HUES6 (cell line): ENCODE results near the gene TMEM139.
"Not testable (repeated sequence)": the region's sequence is repeated elsewhere in the genome, so short reads cannot be mapped to it uniquely, and the experiment has no call there.

Source experiments
- H3K27ac ChIP-seq: 2 replicates; pipeline ENCODE4 v1.7.0; 2013; ENCODE audit warnings: low read depth, mild to moderate bottlenecking, low read length, inconsistent platforms
- H3K27me3 ChIP-seq: 2 replicates; pipeline ENCODE4 v1.6.1; 2013; ENCODE audit warnings: low read length; ENCODE audit not compliant: control insufficient read depth, insufficient read depth
- H3K36me3 ChIP-seq: 2 replicates; pipeline ENCODE4 v1.6.1; 2013; ENCODE audit warnings: low read length; ENCODE audit not compliant: control insufficient read depth, insufficient read depth
- H3K4me1 ChIP-seq: 2 replicates; pipeline ENCODE4 v1.6.1; 2013; ENCODE audit warnings: low read length; ENCODE audit not compliant: control insufficient read depth, insufficient read depth
- H3K4me3 ChIP-seq: 2 replicates; pipeline ENCODE4 v1.5.1; 2013; ENCODE audit warnings: low read depth, low read length
- H3K9ac ChIP-seq: one replicate; pipeline ENCODE4 v1.6.1; 2013; ENCODE audit warnings: mild to moderate bottlenecking, low read length
- H3K9me3 ChIP-seq: 2 replicates; pipeline ENCODE4 v1.6.1; 2013; ENCODE audit warnings: low read depth, low read length; ENCODE audit not compliant: control insufficient read depth, insufficient read depth

TMEM139 gene

DNA sequence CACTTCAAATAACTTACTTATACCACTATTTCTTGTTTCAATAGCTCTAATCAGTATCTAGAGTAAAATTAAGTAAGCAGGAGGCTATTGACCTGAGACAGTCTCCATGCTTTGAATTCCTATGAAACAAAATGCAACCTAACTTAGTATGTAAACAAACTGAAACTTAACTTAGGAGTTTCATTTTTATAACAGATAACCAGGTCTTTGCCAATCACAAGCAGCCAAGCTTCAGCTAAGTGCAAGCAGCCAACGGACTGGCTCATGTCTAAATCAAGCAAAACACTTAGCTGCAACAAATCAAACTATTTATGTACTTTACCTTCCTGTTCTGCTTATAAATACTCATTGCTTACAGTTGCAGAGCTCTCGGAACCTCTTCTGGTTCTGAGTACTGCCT, 25.9 kb upstream of the TMEM139 start:
- Histone ChIP-seq H3K36me3 (no peaks in the 10 kb centered on the region), H3K4me3 (no peak overlapping the region), H3K27ac (no peak overlapping the region), H3K4me1 (peaks cover under 1% of the 10 kb centered on the region; the same call in 1 of the 2 replicates), H3K27me3 (no peaks in the 10 kb centered on the region), H3K9ac (no peak overlapping the region), H3K9me3 (peaks cover 4% of the 10 kb centered on the region; the same call in 1 of the 2 replicates)

DNA sequence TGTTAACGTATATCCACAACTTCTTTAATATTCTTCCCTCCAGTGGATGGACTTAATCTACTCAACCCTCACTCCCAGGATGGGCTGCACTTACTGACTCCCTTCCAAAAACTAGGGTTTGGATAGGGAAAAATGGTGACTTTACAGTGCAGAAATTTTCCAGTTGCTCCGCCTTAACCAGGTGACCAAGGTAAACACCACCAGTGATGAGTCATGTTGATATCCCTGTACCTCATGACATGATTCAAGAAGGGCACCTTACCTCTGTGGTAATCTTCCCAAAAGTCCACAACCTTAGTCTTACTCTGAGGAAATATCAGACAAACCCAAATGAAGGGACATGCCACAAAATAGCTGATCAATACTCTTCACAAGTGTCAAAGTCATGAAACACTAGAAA, 25.0 kb upstream of the TMEM139 start:
- peaks cover 5% of the 10 kb centered on the region; the same call in 1 of the 2 replicates for H3K4me1 ChIP-seq
- H3K36me3 ChIP-seq, result no peaks in the 10 kb centered on the region
- no peak overlapping the region for H3K27ac ChIP-seq
- no peak overlapping the region for H3K4me3 ChIP-seq
- peaks cover 4% of the 10 kb centered on the region; the same call in 1 of the 2 replicates for H3K9me3 ChIP-seq
- 0 out of 2 replicates have a peak, but pooled peaks cover 2% of the 10 kb centered on the region for H3K27me3 ChIP-seq
- no peak overlapping the region for H3K9ac ChIP-seq

DNA sequence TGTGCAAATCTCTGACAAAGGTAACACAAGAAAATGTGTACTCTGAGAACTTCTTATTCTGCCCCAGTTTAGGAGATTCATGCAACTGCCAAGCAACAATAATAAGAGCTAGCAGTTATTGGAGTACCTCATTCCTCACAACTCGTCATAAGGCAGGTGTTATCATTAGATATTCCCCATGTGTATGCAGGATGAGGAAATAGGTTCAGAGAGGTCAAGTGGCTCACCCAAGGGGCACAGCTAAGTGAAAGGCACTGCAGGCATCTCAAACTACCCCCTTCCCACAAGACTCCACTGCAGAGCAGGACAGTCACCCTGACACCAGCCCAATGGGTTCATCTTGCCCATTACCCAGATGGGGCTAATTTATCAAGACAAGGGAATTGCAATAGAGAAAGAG, 22.9 kb upstream of the TMEM139 start:
- H3K27me3 ChIP-seq, result 0 out of 2 replicates have a peak, but pooled peaks cover 2% of the 10 kb centered on the region

DNA sequence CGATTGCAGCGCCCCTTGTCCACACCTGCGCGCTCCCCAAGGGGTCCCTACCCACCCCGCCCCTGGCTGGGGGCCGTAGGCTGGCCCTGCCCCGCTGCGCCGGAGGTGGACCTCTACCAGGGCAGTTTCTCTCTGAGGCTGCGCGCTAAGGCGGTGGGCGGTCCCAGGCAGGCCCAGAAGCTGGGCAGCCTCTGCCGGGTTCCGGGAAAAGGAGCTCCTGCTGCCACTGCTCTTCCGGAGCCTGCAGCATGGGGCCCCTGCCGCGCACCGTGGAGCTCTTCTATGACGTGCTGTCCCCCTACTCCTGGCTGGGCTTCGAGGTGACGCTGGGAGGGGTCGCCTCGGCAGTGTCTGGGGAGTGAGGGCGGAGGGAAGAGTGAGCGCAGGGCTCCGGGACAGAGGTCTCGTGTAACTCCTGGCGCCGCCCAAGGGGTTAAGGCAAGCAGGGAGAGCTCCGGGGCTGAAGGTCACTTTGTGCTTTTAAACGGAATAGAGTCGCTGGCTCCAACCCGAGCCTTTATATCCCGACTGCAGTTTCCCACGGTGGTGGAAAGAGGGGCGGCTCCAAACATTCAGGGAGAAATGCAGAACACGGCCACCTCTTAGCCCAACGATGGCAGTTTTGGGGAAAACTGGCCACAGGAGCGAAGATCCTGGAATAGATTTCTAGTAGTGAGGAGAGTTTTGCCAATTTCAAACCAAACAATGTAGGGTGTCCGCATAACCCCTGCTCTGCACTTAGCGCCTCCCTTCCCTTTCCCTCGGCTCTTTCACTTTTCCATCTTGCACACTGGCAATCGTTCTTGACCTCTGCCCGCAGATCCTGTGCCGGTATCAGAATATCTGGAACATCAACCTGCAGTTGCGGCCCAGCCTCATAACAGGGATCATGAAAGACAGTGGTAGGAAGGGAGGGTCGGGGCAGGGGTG, 21.2 kb upstream of the TMEM139 start, which contains the start of gene GSTK1:
Gene GSTK1, plus strand, starts transcription at position 176 of the 930 bp plus-strand sequence. Its CDS starts 73 bp downstream, at position 249.
- peaks cover 5% of the 10 kb centered on the region; the same call in 1 of the 2 replicates for H3K4me1 ChIP-seq
- H3K9ac ChIP-seq, result peak within 1 kb of the TSS; percentile 84
- H3K27me3 ChIP-seq, result 0 out of 2 replicates have a peak, but pooled peaks cover 2% of the 10 kb centered on the region
- peak within 1 kb of the TSS; percentile 97 for H3K4me3 ChIP-seq
- peaks cover 14% of the 10 kb centered on the region for H3K36me3 ChIP-seq
- H3K27ac ChIP-seq, result peak within 1 kb of the TSS; percentile 13; the same call in 1 of the 2 replicates
- peaks cover 4% of the 10 kb centered on the region; the same call in 1 of the 2 replicates for H3K9me3 ChIP-seq

More for the DNA sequence above, 22.9 kb upstream of the TMEM139 start:
- Histone ChIP-seq H3K27ac (no peak overlapping the region), H3K4me1 (peaks cover 5% of the 10 kb centered on the region; the same call in 1 of the 2 replicates), H3K9ac (no peak overlapping the region), H3K9me3 (peaks cover 4% of the 10 kb centered on the region; the same call in 1 of the 2 replicates), H3K36me3 (peaks cover under 1% of the 10 kb centered on the region; the same call in 1 of the 2 replicates), H3K4me3 (no peak overlapping the region)

DNA sequence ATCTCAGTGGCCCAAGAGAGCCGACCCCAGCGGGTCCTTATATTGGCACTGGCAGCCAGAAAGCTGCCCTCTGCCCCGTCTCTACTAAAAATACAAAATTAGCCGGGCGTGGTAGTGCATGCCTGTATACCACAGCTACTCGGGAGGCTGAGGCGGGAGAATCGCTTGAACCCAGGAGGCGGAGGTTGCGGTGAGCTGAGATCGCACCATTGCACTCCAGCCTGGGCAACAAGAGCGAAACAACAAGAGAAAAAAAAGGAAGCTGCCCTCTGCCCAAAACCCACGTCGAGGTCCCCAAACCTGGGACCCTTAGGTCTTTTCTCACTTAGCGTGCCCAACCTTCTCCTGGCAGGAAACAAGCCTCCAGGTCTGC, 20.6 kb upstream of the TMEM139 start:
- H3K9ac ChIP-seq, result peak overlapping the region; percentile 31
- peaks cover 20% of the 10 kb centered on the region for H3K36me3 ChIP-seq
- H3K27me3 ChIP-seq, H3K4me1 ChIP-seq, H3K9me3 ChIP-seq, H3K27ac ChIP-seq: not testable (repeated sequence)
- peak overlapping the region; percentile 97 for H3K4me3 ChIP-seq

DNA sequence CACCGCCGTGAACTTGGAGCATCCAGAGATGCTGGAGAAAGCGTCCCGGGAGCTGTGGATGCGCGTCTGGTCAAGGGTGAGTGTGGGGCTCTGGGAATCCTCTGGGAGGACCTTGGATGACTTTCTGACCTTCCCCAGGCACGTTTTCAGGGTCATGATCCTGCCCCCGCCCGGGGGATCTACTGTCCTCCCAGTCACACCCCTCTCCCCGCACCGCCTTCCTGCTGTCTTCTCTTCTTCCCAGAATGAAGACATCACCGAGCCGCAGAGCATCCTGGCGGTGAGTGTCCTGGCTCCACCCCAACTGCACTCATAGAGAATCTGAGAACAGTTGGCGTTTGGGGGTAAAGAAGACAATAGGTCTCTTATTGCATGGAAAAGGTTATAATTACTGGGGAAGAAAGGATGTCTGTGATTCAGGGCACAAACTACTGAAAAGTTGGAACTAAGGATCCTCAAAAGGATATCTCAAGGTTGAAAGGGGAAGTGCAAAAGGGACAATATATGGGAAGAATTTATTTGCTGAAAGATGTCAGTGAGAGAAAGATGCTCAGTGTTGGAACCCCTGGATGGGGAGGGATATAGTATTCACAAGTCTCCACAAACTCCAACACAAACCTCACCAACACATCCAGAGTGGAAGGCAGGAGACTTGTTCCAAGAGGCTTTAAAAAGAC, 19.6 kb upstream of the TMEM139 start:
- no peak overlapping the region for H3K9ac ChIP-seq
- no peak overlapping the region for H3K27ac ChIP-seq
- peaks cover 26% of the 10 kb centered on the region for H3K36me3 ChIP-seq
- H3K9me3 ChIP-seq, result peaks cover 4% of the 10 kb centered on the region; the same call in 1 of the 2 replicates
- no peak overlapping the region for H3K4me3 ChIP-seq
- peaks cover 5% of the 10 kb centered on the region; the same call in 1 of the 2 replicates for H3K4me1 ChIP-seq
- 0 out of 2 replicates have a peak, but pooled peaks cover 2% of the 10 kb centered on the region for H3K27me3 ChIP-seq

DNA sequence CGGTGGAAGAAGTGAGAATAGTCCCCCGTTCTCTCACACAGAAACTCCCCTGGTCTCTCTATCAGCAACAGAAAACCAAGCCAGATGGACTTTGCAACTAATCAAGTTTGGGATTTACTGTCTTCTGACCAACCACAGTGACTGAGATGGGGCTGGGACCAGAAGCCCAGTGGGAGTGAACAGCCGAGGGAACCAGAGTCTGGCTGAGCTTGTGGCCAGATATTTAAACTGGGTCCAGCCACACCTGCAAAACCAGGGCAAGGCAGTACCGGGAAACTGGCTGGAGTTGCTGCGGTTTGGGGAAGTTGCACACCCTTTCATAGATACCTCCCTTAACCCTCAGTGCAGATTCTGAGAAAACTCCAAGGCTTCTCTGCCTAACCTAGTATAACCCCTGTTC, 15.5 kb upstream of the TMEM139 start:
- no peaks in the 10 kb centered on the region for H3K4me1 ChIP-seq
- 0 out of 2 replicates have a peak, but pooled peaks cover 2% of the 10 kb centered on the region for H3K27me3 ChIP-seq
- H3K27ac ChIP-seq, result no peak overlapping the region
- no peaks in the 10 kb centered on the region for H3K9me3 ChIP-seq
- no peak overlapping the region for H3K9ac ChIP-seq
- no peak overlapping the region for H3K4me3 ChIP-seq
- H3K36me3 ChIP-seq, result peaks cover 26% of the 10 kb centered on the region

DNA sequence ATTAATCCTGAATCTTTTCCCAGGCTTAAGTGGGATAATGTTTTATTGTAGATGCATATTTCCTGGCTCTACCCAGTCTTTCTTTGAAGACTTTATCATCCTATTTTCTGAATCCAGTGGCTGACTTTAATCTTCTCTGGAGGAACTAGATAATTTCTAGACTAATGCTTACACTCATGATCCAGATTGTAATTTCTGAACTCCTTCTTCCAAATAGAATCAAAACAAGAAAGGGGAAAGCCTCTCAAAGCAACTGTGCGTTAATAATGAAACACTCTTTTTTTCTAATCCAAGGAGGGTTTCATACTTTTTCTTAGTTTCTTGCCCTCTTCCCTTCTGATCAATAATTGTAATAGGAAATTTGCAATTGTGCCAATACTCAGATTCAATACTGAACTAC, 13.5 kb upstream of the TMEM139 start:
- peaks cover 26% of the 10 kb centered on the region for H3K36me3 ChIP-seq
- no peak overlapping the region for H3K27ac ChIP-seq
- H3K4me3 ChIP-seq, result no peak overlapping the region
- no peak overlapping the region for H3K9ac ChIP-seq
- H3K27me3 ChIP-seq, result no peaks in the 10 kb centered on the region
- H3K4me1 ChIP-seq, result no peaks in the 10 kb centered on the region
- H3K9me3 ChIP-seq, result no peaks in the 10 kb centered on the region

DNA sequence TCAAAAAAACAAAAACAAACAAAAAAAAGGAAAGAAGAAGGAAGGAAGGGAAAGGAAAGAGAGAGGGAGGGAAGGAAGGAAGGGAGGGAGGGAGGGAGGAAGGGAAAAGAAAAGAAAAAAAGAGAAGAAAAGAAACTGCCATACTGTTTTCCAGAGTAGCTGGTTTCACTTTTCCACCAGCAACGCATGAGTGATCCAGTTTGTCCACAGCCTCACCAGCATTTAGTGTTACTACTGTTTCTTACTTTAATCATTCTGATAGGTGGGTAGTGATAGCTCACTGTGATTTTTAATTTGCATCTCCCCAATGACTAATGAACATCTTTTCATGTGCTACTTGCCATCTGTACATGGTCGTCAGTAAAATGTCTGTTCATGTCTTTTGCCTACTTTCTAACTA, 11.9 kb upstream of the TMEM139 start:
- H3K36me3 ChIP-seq, result peaks cover 17% of the 10 kb centered on the region
- no peak overlapping the region for H3K4me3 ChIP-seq
- no peak overlapping the region for H3K9ac ChIP-seq
- H3K27me3 ChIP-seq, result no peaks in the 10 kb centered on the region
- H3K9me3 ChIP-seq, result no peaks in the 10 kb centered on the region
- no peaks in the 10 kb centered on the region for H3K4me1 ChIP-seq
- no peak overlapping the region for H3K27ac ChIP-seq

DNA sequence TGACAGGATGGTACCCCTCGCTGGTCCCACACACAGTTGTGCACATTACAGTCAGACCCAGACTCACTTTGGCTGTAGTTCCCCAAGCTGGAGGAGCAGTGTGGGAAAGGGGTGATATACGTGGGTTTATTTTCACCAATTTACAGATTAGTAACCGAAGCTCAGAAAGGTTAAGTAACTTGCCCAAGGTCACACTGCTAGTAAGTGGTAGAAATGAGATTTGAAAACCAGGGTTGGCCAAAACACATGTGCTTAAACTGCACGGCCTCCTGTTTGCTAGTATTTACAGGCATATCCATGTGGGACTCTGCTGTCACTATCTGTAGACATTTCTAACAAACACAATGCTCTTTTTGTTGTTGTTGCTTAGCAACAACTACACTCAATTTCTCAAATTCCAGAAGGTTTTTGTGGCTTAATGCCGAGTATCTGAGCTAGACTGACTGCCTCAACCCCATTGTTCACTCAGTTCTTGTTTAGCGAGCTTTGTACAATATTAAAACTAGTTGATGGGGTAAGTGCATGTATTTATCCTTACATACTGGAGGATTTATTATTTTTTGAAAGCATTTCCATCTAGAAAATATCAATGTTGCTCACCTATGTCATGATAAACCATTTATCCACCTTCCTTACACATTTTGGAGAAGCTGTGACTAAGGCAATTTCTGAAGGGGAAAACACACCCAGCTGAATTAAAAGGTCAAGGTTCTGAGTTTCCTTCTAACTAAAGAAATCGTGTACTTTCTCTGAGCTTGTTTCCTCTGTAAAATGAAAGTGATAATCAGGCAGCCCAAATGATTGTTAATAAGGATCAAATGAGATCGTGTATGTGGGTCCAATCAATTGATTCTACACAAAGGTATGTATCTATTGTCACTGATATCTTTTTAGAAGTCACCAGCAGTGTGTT, 5.3 kb upstream of the TMEM139 start:
- H3K36me3 ChIP-seq, result no peaks in the 10 kb centered on the region
- H3K4me1 ChIP-seq, result peaks cover 15% of the 10 kb centered on the region
- H3K4me3 ChIP-seq, result no peak overlapping the region
- no peak overlapping the region for H3K9ac ChIP-seq
- no peaks in the 10 kb centered on the region for H3K9me3 ChIP-seq
- H3K27ac ChIP-seq, result no peak overlapping the region
- no peaks in the 10 kb centered on the region for H3K27me3 ChIP-seq
